H1 (cell line): ENCODE measurements around the gene C1orf21. TPM values are rescaled to one million over a fixed set of nuclear protein-coding genes. Genes with fewer than 3 reads are reported as not detected.

Experiments used
- BCL11A ChIP-seq, 2 experiments: IDR thresholded peaks; one replicate each; pipeline ENCODE4 v1.6.1; 2011; ENCODE audit warnings: low read depth in 2 of 2, low read length in 2 of 2, mild to moderate bottlenecking in 2 of 2
- NRF1 ChIP-seq: IDR thresholded peaks from 2 replicates; pipeline ENCODE4 v1.6.1; 2011; ENCODE audit warnings: mild to moderate bottlenecking, low read depth, low read length, improper control_type of control experiment
- RFX5 ChIP-seq: IDR thresholded peaks from 2 replicates; pipeline ENCODE4 v1.6.1; 2011; ENCODE audit warnings: low read depth, low read length, improper control_type of control experiment, borderline replicate concordance
- SIN3A ChIP-seq, 2 experiments: IDR thresholded peaks in 1 of 2; conservative IDR thresholded peaks in 1 of 2; 2 replicates each; pipeline ENCODE4 v1.6.1; 2011 to 2012; ENCODE audit warnings: low read length in 2 of 2, improper control_type of control experiment in 1 of 2, low read depth in 1 of 2, mild to moderate bottlenecking in 1 of 2
- SIX5 ChIP-seq: IDR thresholded peaks from 2 replicates; pipeline ENCODE4 v1.6.1; 2011; ENCODE audit warnings: mild to moderate bottlenecking, low read depth, low read length
- SUZ12 ChIP-seq: fragments of 200-600 bp; sonication (generic); IDR thresholded peaks from 2 replicates; pipeline ENCODE4 v1.6.1; 2012; ENCODE audit warnings: mild to moderate bottlenecking, inconsistent platforms, low read length, moderate library complexity, mixed read lengths
- polyA plus RNA-seq, 7 experiments: library from polyadenylated mRNA; depleted of rRNA in 3 of 7; stranded (reverse) in 5 of 7; unstranded in 2 of 7; fragments of >200 nt in 5 of 7; fragments of 200-250 nt in 2 of 7; gene quantifications; 1 replicate in 5 of 7; 2 replicates in 1 of 7; 4 replicates in 1 of 7; pipeline versions ENCODE4 v1.2.1 to v1.2.3, GENCODE V29; 2011 to 2013; ENCODE audit warnings: missing spikeins in 2 of 7, mixed read lengths in 2 of 7
- total RNA-seq: library from RNA; stranded (reverse); fragmentation: NEBNext Ultra II Directional; extraction: Animal tissue kit (Norgen Biotek cat#: 25700); gene quantifications from 2 replicates; pipeline ENCODE4 v1.2.1, GENCODE V29; 2021
- TF ChIP-seq, protein P1 (sequence below): fragments of 300-600 bp; sonication (generic); IDR thresholded peaks from 2 replicates; pipeline ENCODE4 v1.7.1; 2012; ENCODE audit warnings: low read length, moderate library complexity, mild to moderate bottlenecking, inconsistent platforms; ENCODE audit not compliant: insufficient replicate concordance

C1orf21 gene
- total and polyA plus RNA-seq, 2 of the 8 experiments (the other 6 are each of a cell fraction or from before 2014, with no cell fraction given) = 16.6 to 51.0 TPM

DNA sequence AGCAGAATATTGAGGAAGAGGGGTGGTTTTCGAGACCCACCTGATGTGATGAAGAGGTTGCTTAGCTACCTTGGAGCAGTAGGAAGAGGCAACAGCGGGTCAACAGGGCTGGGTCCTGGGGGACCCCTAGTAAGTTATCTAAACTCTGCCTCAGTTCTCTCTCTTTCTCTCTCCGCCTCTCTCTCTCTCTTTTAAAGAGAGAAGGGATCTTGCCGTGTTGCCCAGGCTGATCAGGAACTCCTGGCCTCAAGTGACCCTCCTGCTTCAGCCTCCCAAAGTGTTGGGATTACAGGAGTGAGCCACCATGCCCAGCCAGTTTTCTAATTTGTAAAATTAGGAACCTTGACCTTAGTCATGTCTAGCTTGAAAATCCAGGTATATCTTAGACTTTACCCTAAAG is 77.9 kb downstream of the C1orf21 start (continued):
- TF ChIP-seq, protein P1, sequence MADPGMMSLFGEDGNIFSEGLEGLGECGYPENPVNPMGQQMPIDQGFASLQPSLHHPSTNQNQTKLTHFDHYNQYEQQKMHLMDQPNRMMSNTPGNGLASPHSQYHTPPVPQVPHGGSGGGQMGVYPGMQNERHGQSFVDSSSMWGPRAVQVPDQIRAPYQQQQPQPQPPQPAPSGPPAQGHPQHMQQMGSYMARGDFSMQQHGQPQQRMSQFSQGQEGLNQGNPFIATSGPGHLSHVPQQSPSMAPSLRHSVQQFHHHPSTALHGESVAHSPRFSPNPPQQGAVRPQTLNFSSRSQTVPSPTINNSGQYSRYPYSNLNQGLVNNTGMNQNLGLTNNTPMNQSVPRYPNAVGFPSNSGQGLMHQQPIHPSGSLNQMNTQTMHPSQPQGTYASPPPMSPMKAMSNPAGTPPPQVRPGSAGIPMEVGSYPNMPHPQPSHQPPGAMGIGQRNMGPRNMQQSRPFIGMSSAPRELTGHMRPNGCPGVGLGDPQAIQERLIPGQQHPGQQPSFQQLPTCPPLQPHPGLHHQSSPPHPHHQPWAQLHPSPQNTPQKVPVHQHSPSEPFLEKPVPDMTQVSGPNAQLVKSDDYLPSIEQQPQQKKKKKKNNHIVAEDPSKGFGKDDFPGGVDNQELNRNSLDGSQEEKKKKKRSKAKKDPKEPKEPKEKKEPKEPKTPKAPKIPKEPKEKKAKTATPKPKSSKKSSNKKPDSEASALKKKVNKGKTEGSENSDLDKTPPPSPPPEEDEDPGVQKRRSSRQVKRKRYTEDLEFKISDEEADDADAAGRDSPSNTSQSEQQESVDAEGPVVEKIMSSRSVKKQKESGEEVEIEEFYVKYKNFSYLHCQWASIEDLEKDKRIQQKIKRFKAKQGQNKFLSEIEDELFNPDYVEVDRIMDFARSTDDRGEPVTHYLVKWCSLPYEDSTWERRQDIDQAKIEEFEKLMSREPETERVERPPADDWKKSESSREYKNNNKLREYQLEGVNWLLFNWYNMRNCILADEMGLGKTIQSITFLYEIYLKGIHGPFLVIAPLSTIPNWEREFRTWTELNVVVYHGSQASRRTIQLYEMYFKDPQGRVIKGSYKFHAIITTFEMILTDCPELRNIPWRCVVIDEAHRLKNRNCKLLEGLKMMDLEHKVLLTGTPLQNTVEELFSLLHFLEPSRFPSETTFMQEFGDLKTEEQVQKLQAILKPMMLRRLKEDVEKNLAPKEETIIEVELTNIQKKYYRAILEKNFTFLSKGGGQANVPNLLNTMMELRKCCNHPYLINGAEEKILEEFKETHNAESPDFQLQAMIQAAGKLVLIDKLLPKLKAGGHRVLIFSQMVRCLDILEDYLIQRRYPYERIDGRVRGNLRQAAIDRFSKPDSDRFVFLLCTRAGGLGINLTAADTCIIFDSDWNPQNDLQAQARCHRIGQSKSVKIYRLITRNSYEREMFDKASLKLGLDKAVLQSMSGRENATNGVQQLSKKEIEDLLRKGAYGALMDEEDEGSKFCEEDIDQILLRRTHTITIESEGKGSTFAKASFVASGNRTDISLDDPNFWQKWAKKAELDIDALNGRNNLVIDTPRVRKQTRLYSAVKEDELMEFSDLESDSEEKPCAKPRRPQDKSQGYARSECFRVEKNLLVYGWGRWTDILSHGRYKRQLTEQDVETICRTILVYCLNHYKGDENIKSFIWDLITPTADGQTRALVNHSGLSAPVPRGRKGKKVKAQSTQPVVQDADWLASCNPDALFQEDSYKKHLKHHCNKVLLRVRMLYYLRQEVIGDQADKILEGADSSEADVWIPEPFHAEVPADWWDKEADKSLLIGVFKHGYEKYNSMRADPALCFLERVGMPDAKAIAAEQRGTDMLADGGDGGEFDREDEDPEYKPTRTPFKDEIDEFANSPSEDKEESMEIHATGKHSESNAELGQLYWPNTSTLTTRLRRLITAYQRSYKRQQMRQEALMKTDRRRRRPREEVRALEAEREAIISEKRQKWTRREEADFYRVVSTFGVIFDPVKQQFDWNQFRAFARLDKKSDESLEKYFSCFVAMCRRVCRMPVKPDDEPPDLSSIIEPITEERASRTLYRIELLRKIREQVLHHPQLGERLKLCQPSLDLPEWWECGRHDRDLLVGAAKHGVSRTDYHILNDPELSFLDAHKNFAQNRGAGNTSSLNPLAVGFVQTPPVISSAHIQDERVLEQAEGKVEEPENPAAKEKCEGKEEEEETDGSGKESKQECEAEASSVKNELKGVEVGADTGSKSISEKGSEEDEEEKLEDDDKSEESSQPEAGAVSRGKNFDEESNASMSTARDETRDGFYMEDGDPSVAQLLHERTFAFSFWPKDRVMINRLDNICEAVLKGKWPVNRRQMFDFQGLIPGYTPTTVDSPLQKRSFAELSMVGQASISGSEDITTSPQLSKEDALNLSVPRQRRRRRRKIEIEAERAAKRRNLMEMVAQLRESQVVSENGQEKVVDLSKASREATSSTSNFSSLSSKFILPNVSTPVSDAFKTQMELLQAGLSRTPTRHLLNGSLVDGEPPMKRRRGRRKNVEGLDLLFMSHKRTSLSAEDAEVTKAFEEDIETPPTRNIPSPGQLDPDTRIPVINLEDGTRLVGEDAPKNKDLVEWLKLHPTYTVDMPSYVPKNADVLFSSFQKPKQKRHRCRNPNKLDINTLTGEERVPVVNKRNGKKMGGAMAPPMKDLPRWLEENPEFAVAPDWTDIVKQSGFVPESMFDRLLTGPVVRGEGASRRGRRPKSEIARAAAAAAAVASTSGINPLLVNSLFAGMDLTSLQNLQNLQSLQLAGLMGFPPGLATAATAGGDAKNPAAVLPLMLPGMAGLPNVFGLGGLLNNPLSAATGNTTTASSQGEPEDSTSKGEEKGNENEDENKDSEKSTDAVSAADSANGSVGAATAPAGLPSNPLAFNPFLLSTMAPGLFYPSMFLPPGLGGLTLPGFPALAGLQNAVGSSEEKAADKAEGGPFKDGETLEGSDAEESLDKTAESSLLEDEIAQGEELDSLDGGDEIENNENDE = no peak
- TF ChIP-seq SUZ12 (no peak), RFX5 (no peak), SIX5 (no peak), SIN3A (conservative IDR thresholded peaks at IDR 0.05 in 1 of 2, IDR thresholded peaks at IDR 0.05 in 1 of 2; ENCODE audit: low read depth in 1 of 2, low read length in 2 of 2) (no peak), BCL11A (IDR thresholded peaks at IDR 0.05; ENCODE audit: low read depth in 2 of 2, low read length in 2 of 2) (no peak), NRF1 (no peak)
